Dendritic cell treated with granulocyte-macrophage colony-stimulating factor and Interleukin-4, amounts not matched to agents 40 ng/mL and 50 ng/mL, for 4 days (primary cell): ENCODE data around the gene ARHGEF16.

Source experiments
- H3K27ac Mint-ChIP-seq: one replicate; pipeline ENCODE4 v1.8.0; 2022; ENCODE audit warnings: mild to moderate bottlenecking, mixed read lengths
- H3K27me3 Mint-ChIP-seq: one replicate; pipeline ENCODE4 v1.8.0; 2022; ENCODE audit warnings: mild to moderate bottlenecking, mixed read lengths
- H3K36me3 Mint-ChIP-seq: one replicate; pipeline ENCODE4 v1.8.0; 2022; ENCODE audit warnings: low read depth, mixed read lengths
- H3K4me1 Mint-ChIP-seq: one replicate; pipeline ENCODE4 v1.8.0; 2022; ENCODE audit warnings: low read depth, mixed read lengths
- H3K4me3 Mint-ChIP-seq: one replicate; pipeline ENCODE4 v1.8.0; 2022; ENCODE audit warnings: mild to moderate bottlenecking, moderate library complexity, mixed read lengths
- H3K9me3 Mint-ChIP-seq: one replicate; pipeline ENCODE4 v1.8.0; 2022; ENCODE audit warnings: mixed read lengths
- intact Hi-C: fragments of 100-400 bp; cut with micrococcal nuclease; formaldehyde crosslinking; loops from one replicate; pipeline ENCODE4 v1.15.0; 2022

The ARHGEF16 gene

DNA sequence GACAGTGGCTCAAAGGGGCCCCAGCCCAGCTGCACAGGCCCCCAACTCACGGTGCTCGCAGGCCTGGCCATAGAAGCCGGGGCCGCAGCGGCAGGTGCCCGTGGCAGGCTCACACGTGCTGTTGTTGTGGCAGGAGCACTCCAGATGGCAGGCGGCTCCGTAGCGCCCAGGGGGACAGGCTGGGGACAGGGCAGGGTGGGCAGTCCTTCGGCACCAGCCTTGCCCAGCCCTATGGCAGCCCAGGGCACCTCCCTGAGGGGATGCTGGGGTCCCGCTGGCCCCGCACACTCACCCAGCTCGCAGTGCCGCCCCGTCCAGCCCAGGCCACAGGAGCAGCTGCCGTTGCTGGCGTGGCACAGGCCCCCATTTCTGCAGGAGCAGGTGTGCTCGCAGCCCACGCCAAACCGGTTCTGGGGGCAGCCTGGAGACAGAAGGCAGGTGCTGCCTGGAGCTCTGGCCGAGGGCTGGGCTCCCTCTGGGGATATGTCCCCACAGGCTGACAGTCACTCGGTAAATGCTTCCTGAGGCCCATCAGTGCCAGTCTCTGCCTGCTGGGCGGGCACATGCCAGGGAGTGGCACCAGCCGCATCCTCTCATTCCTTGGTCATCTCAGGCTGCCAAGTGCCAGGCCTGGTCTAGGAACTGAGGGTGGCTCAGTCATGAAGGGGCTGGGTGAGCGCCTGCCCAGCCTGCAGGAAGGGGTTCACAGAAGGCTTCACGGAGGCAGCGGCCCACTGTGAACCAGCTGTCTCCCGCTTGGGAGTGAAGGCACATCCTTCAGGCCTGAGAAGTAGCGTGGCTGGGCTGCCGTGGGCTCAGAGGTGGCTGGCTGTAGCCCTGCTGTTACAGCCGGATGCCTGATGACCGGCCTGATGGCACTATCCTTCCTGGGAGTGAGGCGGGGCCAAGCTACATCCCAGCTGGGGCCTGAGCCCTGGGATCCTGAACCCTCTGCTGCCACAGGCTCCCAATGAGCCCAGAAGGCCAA is 40.1 kb downstream of the ARHGEF16 start:
- no peaks in the 10 kb centered on the region for H3K36me3 Mint-ChIP-seq
- intact Hi-C loops, result loop anchor here (5.0 kb wide), 1 partner anchor 228 kb away; no protein-coding TSS in a partner anchor
- H3K27ac Mint-ChIP-seq, result no peak overlapping the region
- peaks cover 7% of the 10 kb centered on the region for H3K4me1 Mint-ChIP-seq
- no peak overlapping the region for H3K4me3 Mint-ChIP-seq
- H3K9me3 Mint-ChIP-seq, result no peaks in the 10 kb centered on the region
- no peaks in the 10 kb centered on the region for H3K27me3 Mint-ChIP-seq

DNA sequence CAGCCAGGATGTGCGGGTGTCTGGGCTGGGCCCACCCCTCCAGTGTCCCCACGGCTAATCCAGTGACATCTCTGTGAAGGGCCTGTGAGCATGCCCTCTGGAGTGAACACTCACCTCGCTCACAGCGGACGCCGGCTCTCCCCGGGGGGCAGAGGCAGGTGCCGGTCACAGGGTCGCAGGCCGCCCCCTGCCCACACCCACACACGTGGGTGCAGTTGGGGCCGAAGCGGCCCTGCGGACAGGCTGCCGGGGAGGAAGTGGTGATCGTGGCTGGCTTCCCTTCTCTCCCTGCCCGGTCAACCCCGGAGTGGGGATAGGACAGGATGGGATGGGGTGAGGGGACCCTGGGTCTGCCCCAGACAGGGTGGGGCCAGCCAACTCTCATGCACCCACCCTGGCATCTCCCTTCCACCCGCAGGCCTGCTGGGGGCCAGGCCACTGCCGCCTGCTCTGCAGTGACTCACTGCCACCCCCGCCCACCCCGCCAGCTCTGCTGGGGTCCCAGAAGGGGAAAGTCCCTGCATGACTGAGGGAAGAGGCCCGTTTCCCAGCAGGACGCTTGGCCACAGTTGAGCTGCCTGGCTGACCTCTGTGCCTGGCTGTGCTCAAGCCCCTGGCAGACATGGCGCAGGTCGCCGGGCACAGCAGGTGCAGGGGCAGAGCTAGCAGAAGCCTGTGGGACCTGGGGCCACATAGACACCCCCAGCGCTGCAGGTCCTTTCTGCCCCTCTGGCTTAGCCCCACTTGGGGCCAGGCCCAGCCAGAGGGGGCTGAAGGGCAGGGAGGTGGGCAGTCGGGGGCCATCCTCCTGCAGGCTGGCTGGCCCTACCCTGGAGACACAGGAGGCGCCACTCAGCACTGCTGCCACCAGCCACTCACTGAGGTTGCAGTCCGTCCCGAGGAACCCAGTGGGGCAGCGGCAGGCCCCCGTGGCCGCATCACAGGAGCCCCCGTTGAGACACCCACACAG is 41.6 kb downstream of the ARHGEF16 start:
- Mint-ChIP-seq H3K9me3 (no peaks in the 10 kb centered on the region), H3K27ac (no peak overlapping the region), H3K4me1 (peaks cover 5% of the 10 kb centered on the region), H3K4me3 (no peak overlapping the region), H3K27me3 (no peaks in the 10 kb centered on the region), H3K36me3 (no peaks in the 10 kb centered on the region)
- intact Hi-C loops, result no loop called here

GRCh38 chr1:3496916-3497315 is 42.5 kb downstream of the ARHGEF16 start:
- H3K27ac Mint-ChIP-seq, result no peak overlapping the region

DNA sequence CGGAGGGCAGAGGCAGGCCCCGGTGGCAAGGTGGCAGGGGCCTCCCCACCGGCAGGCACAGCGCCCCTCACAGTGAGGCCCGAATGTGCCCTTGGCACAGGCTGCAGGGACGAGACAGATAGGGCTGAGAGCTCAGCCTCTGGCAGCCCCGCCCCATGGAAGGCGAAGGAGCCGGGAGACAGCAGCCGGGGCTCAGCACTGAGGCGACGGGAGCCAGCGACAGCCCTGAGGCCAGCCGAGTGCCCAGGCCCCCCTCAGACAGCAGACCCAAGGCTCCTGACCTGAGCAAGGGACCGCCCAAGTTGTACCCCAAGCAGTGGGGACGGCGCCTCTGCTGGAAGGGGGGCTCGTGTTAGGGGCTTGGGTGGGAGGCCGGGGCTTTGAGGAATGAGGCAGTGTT is 43.1 kb downstream of the ARHGEF16 start:
- intact Hi-C loops, result no loop called here
- no peak overlapping the region for H3K27ac Mint-ChIP-seq
- H3K36me3 Mint-ChIP-seq, result no peaks in the 10 kb centered on the region
- H3K4me1 Mint-ChIP-seq, result no peaks in the 10 kb centered on the region
- no peaks in the 10 kb centered on the region for H3K9me3 Mint-ChIP-seq
- H3K4me3 Mint-ChIP-seq, result no peak overlapping the region
- H3K27me3 Mint-ChIP-seq, result no peaks in the 10 kb centered on the region

More at GRCh38 chr1:3496916-3497315, 42.5 kb downstream of the ARHGEF16 start:
- H3K9me3 Mint-ChIP-seq, result no peaks in the 10 kb centered on the region
- intact Hi-C loops, result no loop called here
- no peaks in the 10 kb centered on the region for H3K36me3 Mint-ChIP-seq
- H3K4me3 Mint-ChIP-seq, result no peak overlapping the region
- H3K4me1 Mint-ChIP-seq, result no peaks in the 10 kb centered on the region
- no peaks in the 10 kb centered on the region for H3K27me3 Mint-ChIP-seq

DNA sequence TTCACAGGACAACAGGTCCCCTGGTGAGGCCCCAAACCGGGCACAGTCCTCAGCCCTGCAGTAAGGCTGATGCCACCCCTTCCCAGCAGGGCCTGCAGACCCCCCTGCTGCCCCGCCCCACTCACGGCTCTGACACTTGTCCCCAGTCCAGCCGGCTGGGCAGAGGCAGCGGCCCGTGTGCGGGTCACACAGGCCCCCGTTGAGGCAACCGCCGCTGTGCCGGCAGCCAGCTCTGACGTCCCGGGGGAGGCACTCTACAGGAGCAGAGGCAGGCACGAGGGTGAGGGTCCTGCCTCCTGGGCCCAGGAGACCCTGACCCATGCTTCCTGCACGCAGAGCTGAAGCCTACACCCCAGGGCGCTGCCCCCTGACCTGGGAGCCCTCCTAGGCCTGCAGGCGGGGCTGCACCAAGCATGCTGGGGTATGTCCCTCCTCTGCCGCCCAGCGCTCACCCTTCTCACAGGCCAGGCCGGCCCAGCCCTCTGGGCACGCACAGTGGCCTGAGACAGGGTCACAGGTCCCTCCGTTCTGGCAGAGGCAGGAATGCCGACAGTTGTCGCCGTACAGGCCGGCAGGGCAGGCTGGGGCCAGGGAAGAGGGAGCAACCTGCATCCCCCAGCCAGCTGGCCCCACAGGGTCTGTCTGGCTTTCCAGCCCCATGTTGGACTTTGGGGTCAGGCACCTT is 43.9 kb downstream of the ARHGEF16 start:
- Mint-ChIP-seq H3K9me3 (no peaks in the 10 kb centered on the region), H3K27ac (no peak overlapping the region)
- intact Hi-C loops, result no loop called here

DNA sequence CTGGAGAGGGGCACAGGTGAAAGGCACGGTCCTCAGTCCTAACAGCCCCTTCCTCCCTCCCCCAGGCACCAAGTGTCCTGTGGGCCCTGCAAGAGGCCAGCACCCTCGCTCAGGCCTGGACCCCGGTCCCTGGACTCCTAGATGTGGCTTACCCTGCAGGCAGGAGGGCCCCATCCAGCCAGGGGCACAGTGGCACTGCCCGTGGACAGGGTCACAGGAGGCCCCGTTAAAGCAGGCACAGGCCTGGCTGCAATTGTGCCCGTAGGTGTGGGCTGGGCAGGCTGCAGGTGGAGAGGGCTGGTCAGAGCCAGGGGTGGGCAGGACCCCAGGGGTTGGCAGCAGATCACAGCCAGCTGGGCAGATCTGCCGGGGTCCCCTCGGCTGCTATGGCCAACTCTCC is 44.5 kb downstream of the ARHGEF16 start:
- Mint-ChIP-seq H3K27ac (no peak overlapping the region), H3K4me1 (no peaks in the 10 kb centered on the region), H3K27me3 (no peaks in the 10 kb centered on the region), H3K4me3 (no peak overlapping the region), H3K9me3 (no peaks in the 10 kb centered on the region), H3K36me3 (no peaks in the 10 kb centered on the region)
- intact Hi-C loops, result no loop called here

More for the DNA sequence above, 43.9 kb downstream of the ARHGEF16 start:
- Mint-ChIP-seq H3K27me3 (no peaks in the 10 kb centered on the region), H3K4me3 (no peak overlapping the region), H3K36me3 (no peaks in the 10 kb centered on the region), H3K4me1 (no peaks in the 10 kb centered on the region)

DNA sequence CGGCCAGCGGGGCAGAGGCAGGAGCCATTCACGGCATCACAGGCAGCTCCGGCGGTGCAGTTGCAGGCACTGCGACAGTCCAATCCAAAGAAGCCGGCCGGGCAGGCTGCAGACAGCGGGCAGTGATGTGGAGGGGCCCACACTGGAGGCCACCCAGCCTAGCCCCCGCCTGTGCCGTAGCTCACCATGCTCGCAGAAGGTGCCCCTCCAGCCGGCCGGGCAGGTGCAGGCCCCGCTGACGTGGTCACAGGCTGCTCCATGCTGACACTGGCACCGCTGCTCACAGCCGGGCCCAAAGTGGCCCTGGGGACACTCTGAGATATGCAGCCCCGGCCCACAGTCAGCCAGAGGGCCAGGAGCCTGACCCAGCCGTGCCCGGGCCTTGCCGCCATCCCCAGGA is 45.1 kb downstream of the ARHGEF16 start:
- Mint-ChIP-seq H3K27me3 (no peaks in the 10 kb centered on the region), H3K9me3 (no peaks in the 10 kb centered on the region), H3K36me3 (no peaks in the 10 kb centered on the region), H3K4me1 (no peaks in the 10 kb centered on the region), H3K27ac (no peak overlapping the region), H3K4me3 (no peak overlapping the region)
- intact Hi-C loops, result no loop called here

DNA sequence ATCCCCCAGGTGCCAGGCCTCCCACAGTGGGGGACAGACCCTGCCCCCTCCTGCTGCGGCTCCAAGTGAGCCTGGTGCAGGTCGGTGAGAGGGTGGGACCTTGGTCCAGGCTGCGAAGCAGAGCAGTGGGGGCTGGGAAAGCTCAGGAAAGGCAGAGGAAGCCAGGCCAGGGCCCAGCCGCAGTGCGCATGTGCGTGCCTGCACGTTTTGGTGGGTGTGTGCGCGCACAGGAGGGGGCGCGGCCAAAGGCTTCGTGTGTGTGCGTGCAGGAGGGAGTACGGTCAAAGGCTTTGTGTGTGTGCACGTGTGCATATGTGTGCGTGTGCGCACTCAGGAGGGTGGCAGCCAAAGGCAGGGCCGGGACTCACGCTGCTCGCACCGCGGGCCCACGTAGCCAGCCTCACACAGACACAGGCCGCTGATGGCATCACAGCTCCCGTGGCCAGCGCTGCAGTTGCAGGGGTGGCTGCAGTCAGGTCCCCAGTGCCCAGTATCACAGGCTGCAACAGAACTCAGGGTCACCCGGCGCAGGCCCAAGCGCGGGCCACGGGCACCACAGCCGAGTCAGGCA is 45.9 kb downstream of the ARHGEF16 start:
- H3K36me3 Mint-ChIP-seq, result no peaks in the 10 kb centered on the region
- H3K4me3 Mint-ChIP-seq, result no peak overlapping the region
- H3K27me3 Mint-ChIP-seq, result no peaks in the 10 kb centered on the region
- intact Hi-C loops, result no loop called here
- H3K9me3 Mint-ChIP-seq, result no peaks in the 10 kb centered on the region
- H3K27ac Mint-ChIP-seq, result no peak overlapping the region
- no peaks in the 10 kb centered on the region for H3K4me1 Mint-ChIP-seq

GRCh38 chr1:3501437-3501836 is 47.0 kb downstream of the ARHGEF16 start:
- Mint-ChIP-seq H3K27me3 (no peaks in the 10 kb centered on the region), H3K27ac (no peak overlapping the region), H3K9me3 (no peaks in the 10 kb centered on the region), H3K4me1 (no peaks in the 10 kb centered on the region), H3K4me3 (no peak overlapping the region), H3K36me3 (no peaks in the 10 kb centered on the region)
- intact Hi-C loops, result no loop called here

DNA sequence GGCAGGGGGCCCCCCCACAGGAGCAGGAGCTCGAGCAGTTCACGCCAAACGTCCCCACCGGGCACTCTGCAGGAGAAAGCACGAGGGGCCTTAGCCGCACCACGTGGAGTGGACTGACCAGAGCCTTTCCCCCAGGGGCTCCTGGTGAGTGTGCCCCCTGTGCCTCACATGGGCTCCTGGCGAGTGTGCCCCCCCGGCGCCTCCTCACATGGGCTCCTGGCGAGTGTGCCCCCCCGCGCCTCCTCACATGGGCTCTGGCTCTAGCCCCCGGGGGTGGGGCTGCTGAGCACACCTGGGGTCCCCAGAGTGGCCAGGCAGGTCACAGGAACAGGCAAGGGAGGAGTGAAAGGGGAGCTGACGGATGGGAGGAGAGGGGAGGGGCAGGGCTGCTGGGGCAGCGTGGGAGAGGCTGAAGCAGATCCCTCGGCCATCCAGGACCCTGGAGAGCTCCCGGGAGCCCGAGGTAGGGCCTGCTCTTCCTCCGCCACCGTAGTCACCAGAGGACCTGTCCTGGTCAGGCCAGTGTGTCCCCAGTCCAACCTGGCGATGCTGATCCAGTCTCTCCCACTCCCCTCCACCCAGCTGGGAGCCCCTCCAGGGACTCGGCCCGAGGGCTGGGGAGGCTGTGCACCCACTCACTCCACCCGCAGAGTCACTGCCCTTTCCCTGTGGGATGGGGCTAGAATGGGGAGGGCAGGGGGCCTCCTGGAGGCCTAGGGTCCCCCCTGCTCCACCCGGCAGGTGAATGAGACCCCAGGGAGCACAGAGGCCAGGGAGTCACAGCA is 47.6 kb downstream of the ARHGEF16 start:
- H3K4me3 Mint-ChIP-seq, result no peak overlapping the region
- H3K36me3 Mint-ChIP-seq, result no peaks in the 10 kb centered on the region
- intact Hi-C loops, result no loop called here
- H3K9me3 Mint-ChIP-seq, result no peaks in the 10 kb centered on the region
- H3K27me3 Mint-ChIP-seq, result no peaks in the 10 kb centered on the region
- H3K27ac Mint-ChIP-seq, result no peak overlapping the region
- no peaks in the 10 kb centered on the region for H3K4me1 Mint-ChIP-seq

DNA sequence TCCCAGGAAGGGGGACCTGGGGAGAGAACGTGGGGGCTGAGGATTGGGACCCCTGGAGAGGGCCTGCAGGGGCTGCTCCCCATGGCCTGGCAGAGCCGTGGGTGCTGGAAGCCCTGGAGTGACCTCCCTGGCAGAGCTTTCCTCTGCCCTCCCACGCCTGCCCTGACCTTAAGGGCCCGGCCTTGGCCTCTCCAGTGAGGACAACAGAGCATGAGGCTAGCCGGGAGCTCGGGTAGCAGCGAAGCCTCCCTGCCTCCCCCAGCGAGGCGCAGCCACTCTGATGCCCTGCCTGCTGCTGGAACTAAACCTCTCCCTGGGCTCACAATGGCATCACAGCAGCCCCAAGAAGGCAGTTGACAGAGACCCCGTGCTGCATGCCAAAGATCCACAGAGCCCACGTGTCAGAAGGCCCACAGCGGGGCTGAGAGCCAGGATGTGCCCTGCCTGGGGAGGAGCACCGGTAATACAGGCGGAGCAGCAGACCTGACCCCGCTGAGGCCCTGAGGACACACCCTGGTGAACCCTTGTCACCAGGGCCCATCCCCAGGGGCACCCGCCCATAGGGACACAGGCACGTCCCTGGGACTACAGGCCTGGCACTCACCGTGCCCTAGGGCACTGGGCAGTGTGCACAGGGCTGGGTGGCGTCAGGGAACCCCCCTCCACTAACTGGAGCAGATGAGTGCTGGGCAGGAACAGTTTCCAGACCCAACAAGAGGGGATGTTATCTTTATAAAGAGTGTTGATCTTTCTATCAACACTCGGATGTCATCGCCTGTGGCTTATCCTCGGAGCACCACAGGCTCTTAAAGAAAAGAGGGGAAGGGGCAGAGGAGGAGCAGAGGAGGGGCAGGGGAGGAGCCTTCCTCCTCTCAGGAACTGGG is 48.4 kb downstream of the ARHGEF16 start:
- H3K4me3 Mint-ChIP-seq, result no peak overlapping the region
- H3K27ac Mint-ChIP-seq, result no peak overlapping the region
- H3K27me3 Mint-ChIP-seq, result no peaks in the 10 kb centered on the region
- H3K4me1 Mint-ChIP-seq, result no peaks in the 10 kb centered on the region
- no peaks in the 10 kb centered on the region for H3K36me3 Mint-ChIP-seq
- intact Hi-C loops, result no loop called here
- H3K9me3 Mint-ChIP-seq, result no peaks in the 10 kb centered on the region

DNA sequence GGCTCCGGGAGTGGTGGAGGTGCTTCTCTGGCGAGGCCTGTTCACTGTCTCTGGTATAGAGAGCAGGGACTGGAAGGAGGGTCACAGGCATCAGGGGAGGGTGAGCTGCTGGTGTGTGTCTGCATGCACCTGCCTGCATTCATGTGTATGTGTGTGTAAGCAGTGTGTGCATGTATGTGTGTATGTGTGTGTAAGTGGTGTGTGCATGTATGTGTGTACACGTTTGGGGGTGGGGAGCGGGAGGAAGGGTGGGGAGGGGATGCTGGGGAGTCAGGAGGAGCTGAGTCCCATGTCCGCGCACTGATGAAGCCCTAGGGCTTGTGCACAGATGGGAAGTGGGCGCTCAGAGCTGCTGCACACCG is 49.0 kb downstream of the ARHGEF16 start:
- H3K9me3 Mint-ChIP-seq, result no peaks in the 10 kb centered on the region
- no peaks in the 10 kb centered on the region for H3K36me3 Mint-ChIP-seq
- intact Hi-C loops, result no loop called here
- no peak overlapping the region for H3K4me3 Mint-ChIP-seq
- no peaks in the 10 kb centered on the region for H3K27me3 Mint-ChIP-seq
- H3K4me1 Mint-ChIP-seq, result no peaks in the 10 kb centered on the region
- no peak overlapping the region for H3K27ac Mint-ChIP-seq
